HepG2 (cell line): ENCODE measurements around the gene KCNQ1OT1. TPM values are rescaled to one million over a fixed set of nuclear protein-coding genes. Genes with fewer than 3 reads are reported as not detected.

Experiments used
- BCL6 ChIP-seq: IDR thresholded peaks from 2 replicates; pipeline ENCODE4 v1.6.1; 2016; ENCODE audit warnings: missing genetic modification reagents, missing compliant biosample characterization
- CENPT ChIP-seq: sonication (generic); formaldehyde crosslinking; IDR thresholded peaks from 2 replicates; pipeline ENCODE4 v1.8.0; 2022; ENCODE audit warnings: low read depth, mild to moderate bottlenecking, moderate library complexity, missing genetic modification reagents
- CHD4 ChIP-seq: fragments of 200-600 bp; sonication (generic); IDR thresholded peaks from 2 replicates; pipeline ENCODE4 v1.7.0; 2017; ENCODE audit warnings: mild to moderate bottlenecking, low read length, borderline replicate concordance
- EED ChIP-seq: sonication (generic); formaldehyde crosslinking; IDR thresholded peaks from 2 replicates; pipeline ENCODE4 v1.5.0; 2020; ENCODE audit warnings: mild to moderate bottlenecking, missing genetic modification reagents
- ETS1 ChIP-seq: sonication (generic); formaldehyde crosslinking; IDR thresholded peaks from 2 replicates; pipeline ENCODE4 v1.4.0; 2020; ENCODE audit warnings: missing genetic modification reagents
- IRX3 ChIP-seq: sonication (generic); formaldehyde crosslinking; IDR thresholded peaks from 2 replicates; pipeline ENCODE4 v1.8.1; 2023; ENCODE audit warnings: mild to moderate bottlenecking, low read depth, missing genetic modification reagents, borderline replicate concordance
- JUND ChIP-seq: sonication (generic); formaldehyde crosslinking; IDR thresholded peaks from 2 replicates; pipeline ENCODE4 v1.8.0; 2022; ENCODE audit warnings: mild to moderate bottlenecking, missing genetic modification reagents
- KAT2B ChIP-seq: fragments of 150-350 bp; IDR thresholded peaks from 2 replicates; pipeline ENCODE4 v1.6.1; 2014; ENCODE audit warnings: low read depth, low read length, borderline replicate concordance
- KAT7 ChIP-seq: IDR thresholded peaks from 2 replicates; pipeline ENCODE4 v1.6.1; 2018; ENCODE audit warnings: borderline replicate concordance, missing compliant biosample characterization
- PHF5A ChIP-seq: IDR thresholded peaks from one replicate; pipeline ENCODE4 v1.6.1; 2018; ENCODE audit warnings: low read depth, missing genetic modification reagents; ENCODE audit not compliant: unreplicated experiment
- POLR2A ChIP-seq, 2 experiments: IDR thresholded peaks; 2 replicates each; pipeline ENCODE4 v1.6.1; 2011; ENCODE audit warnings: low read depth in 2 of 2, low read length in 2 of 2, mild to moderate bottlenecking in 1 of 2, moderate library complexity in 1 of 2; ENCODE audit not compliant: insufficient read depth in 1 of 2
- PRMT3 ChIP-seq: sonication (generic); formaldehyde crosslinking; IDR thresholded peaks from 2 replicates; pipeline ENCODE4 v1.8.1; 2022; ENCODE audit warnings: low read depth, mild to moderate bottlenecking, moderate library complexity, missing genetic modification reagents, borderline replicate concordance
- RFX3 ChIP-seq: IDR thresholded peaks from 2 replicates; pipeline ENCODE4 v1.6.1; 2016; ENCODE audit warnings: missing biosample characterization, missing genetic modification reagents
- SOX6 ChIP-seq, 2 experiments: fragments of 450-650 bp in 1 of 2; sonication (generic) in 1 of 2; formaldehyde crosslinking in 1 of 2; IDR thresholded peaks; 2 replicates each; pipeline versions ENCODE4 v1.4.0 to v1.6.1; 2017 to 2020; ENCODE audit warnings: antibody characterized with exemption in 1 of 2, mild to moderate bottlenecking in 1 of 2, missing genetic modification reagents in 1 of 2
- SP4 ChIP-seq: sonication (generic); formaldehyde crosslinking; IDR thresholded peaks from 2 replicates; pipeline ENCODE4 v1.8.1; 2023; ENCODE audit warnings: mild to moderate bottlenecking, missing genetic modification reagents
- SRF ChIP-seq: IDR thresholded peaks from 2 replicates; pipeline ENCODE4 v1.6.1; 2011; ENCODE audit warnings: mild to moderate bottlenecking, low read depth, low read length, moderate library complexity
- STAG1 ChIP-seq: sonication (generic); formaldehyde crosslinking; IDR thresholded peaks from 2 replicates; pipeline ENCODE4 v1.4.0; 2020; ENCODE audit warnings: missing genetic modification reagents
- ZHX1 ChIP-seq: sonication (generic); formaldehyde crosslinking; IDR thresholded peaks from 2 replicates; pipeline ENCODE4 v1.8.1; 2022; ENCODE audit warnings: low read depth, mild to moderate bottlenecking, missing genetic modification reagents
- ZNF280B ChIP-seq: sonication (generic); formaldehyde crosslinking; IDR thresholded peaks from 2 replicates; pipeline ENCODE4 v1.5.0; 2020; ENCODE audit warnings: missing genetic modification reagents, mild to moderate bottlenecking, borderline replicate concordance
- ZNF34 ChIP-seq: sonication (generic); formaldehyde crosslinking; IDR thresholded peaks from 2 replicates; pipeline ENCODE4 v1.4.0; 2020; ENCODE audit warnings: mild to moderate bottlenecking, missing genetic modification reagents, borderline replicate concordance
- ZNF563 ChIP-seq: sonication (generic); formaldehyde crosslinking; IDR thresholded peaks from 2 replicates; pipeline ENCODE4 v1.8.0; 2022; ENCODE audit warnings: mild to moderate bottlenecking, moderate library complexity, missing genetic modification reagents
- ZNF780A ChIP-seq: sonication (generic); formaldehyde crosslinking; IDR thresholded peaks from 2 replicates; pipeline ENCODE4 v1.8.0; 2022; ENCODE audit warnings: mild to moderate bottlenecking, missing genetic modification reagents, moderate library complexity
- ZNF790 ChIP-seq: sonication (generic); formaldehyde crosslinking; IDR thresholded peaks from 2 replicates; pipeline ENCODE4 v1.8.0; 2022; ENCODE audit warnings: missing genetic modification reagents, mild to moderate bottlenecking, borderline replicate concordance
- ZNF850 ChIP-seq: sonication (generic); formaldehyde crosslinking; conservative IDR thresholded peaks from 2 replicates; pipeline ENCODE4 v1.9.0; 2021; ENCODE audit warnings: mild to moderate bottlenecking, missing genetic modification reagents
- ZSCAN12 ChIP-seq: sonication (generic); formaldehyde crosslinking; IDR thresholded peaks from 2 replicates; pipeline ENCODE4 v1.9.0; 2021; ENCODE audit warnings: mild to moderate bottlenecking, missing genetic modification reagents
- polyA plus RNA-seq, 8 experiments: library from polyadenylated mRNA; depleted of rRNA in 3 of 8; stranded (reverse) in 7 of 8; unstranded in 1 of 8; fragments of >200 nt; fragmentation: Illumina TruSeq in 4 of 8; extraction: Trizol in 4 of 8; gene quantifications; 2 replicates each; pipeline versions ENCODE4 v1.2.1 to v1.2.3, GENCODE V29; 2011 to 2016; ENCODE audit warnings: low read depth in 4 of 8, missing spikeins in 1 of 8, mixed read lengths in 1 of 8; ENCODE audit not compliant: insufficient read depth in 1 of 8
- total RNA-seq, 5 experiments: library from RNA; depleted of rRNA; stranded (reverse); fragments of >200 nt; fragmentation: Illumina TruSeq; extraction: Trizol; gene quantifications; 2 replicates each; pipeline ENCODE4 v1.2.3, GENCODE V29; 2016; ENCODE audit warnings: low read depth in 1 of 5

KCNQ1OT1 gene
- total and polyA plus RNA-seq, 2 of the 13 experiments (the other 11 are each of a cell fraction or from before 2014, with no cell fraction given) = 1.3 to 18.9 TPM

GRCh38 chr11:2698386-2699184 lies 1.2 kb downstream of the KCNQ1OT1 start (continued):
- TF ChIP-seq POLR2A (IDR thresholded peaks at IDR 0.05; ENCODE audit: insufficient read depth in 1 of 2, low read depth in 2 of 2, low read length in 2 of 2) (0 out of 4 replicates have a peak, but pooled peaks of 1 of the 2 experiments have one; percentile 42), IRX3 (CRISPR knock-in tag) (no peak), KAT2B (no peak), EED (no peak), RFX3 (CRISPR knock-in tag) (no peak), ZNF850 (CRISPR knock-in tag) (no peak), KAT7 (CRISPR knock-in tag) (0 out of 2 replicates have a peak, but pooled peaks have one; percentile 2), ETS1 (no peak), ZHX1 (CRISPR knock-in tag) (no peak), SRF (no peak), JUND (CRISPR knock-in tag) (no peak), ZNF563 (CRISPR knock-in tag) (no peak), PHF5A (CRISPR knock-in tag) (no peak), ZNF34 (CRISPR knock-in tag) (0 out of 2 replicates have a peak, but pooled peaks have one; percentile 8), PRMT3 (CRISPR knock-in tag) (no peak), BCL6 (CRISPR knock-in tag) (no peak), ZSCAN12 (CRISPR knock-in tag) (no peak), ZNF790 (CRISPR knock-in tag) (no peak), CHD4 (no peak), ZNF280B (CRISPR knock-in tag) (no peak), ZNF780A (CRISPR knock-in tag) (no peak), SP4 (CRISPR knock-in tag) (no peak), STAG1 (CRISPR knock-in tag) (no peak), SOX6 (IDR thresholded peaks at IDR 0.05) (no peak), SOX6 (CRISPR knock-in tag; IDR thresholded peaks at IDR 0.05) (no peak), CENPT (no peak)
